DMS79 treated with DMSO at 0.1 percent for 48 hours (cell line): Measurements from ENCODE around the gene BRINP1.
"Not testable (repeated sequence)": the region's sequence is repeated elsewhere in the genome, so short reads cannot be mapped to it uniquely, and the experiment has no call there.

Experiments used
- DNase-seq: peaks from one replicate; lab custom pipeline; 2025; lab: John Stamatoyannopoulos, UW

Gene BRINP1

DNA sequence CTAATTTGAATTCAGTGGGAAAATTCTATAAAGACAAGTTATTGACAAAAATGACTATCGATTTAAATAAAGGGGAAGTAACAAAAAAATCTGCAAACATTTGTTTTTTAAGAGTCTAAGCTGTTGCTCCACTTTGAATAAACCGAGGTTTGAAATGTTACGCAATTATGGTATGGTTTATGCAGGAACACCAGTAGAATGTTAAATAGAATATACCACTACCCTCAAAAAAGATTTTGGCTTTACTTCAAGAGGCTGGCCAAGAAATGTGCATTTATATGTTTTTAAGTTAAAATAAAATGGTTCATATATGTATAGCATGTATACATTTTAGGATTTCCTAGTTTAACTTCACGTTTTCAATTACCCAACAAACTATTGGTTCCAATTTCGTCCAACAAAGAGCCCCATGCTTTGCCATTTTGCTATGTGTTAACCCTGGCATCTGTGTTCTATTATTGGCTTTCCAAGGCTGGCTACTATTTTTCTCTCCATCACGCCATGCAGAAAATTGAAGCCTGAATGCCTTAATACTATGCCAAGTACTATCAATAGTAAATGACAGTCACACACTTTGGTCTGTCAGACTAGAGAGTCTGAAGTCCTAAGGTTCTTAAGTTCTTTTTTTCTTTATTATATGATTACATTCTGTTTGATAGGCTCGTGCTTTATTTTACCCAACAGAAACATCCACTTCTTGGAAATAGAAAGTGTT lies 171.2 kb downstream of the BRINP1 start:
- no peak for DNase-seq

DNA sequence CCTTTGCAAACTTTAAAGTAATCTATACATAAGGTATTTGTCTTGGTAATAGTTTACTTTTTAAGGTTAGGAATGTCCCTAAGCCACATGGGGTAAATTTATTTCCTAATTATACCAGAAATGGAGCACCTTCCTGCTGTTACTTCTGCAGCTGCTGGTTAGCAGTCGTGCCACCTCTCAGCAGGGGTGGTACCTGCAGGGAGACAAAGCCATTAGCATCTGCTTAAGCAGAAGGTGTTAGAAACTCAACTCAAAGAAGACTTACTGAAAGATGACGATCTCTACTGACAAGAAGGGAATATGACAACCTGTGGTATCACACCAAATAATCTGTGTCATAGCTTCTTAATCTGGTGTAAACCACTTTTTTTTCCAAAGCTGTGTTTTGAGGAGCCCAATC lies 173.7 kb downstream of the BRINP1 start:
- DNase-seq: no peak

DNA sequence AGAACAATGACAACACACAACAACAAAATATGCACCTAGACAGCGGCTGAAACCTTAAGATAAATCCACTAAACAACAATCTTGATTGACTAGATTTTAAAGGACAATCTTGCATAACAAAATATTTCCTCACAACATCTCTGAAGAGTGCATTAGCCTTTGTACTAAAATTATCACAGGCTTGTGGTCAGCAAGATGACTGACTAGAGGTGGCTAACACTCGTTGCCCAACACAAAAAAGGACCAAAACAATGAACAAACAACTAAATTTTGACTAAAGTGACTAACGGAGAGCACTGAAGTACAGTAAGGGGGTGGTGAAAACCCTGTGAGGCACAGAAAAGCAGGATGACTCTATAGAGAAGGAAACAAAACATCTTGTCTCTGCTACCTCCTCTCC lies 183.9 kb downstream of the BRINP1 start:
- no peak for DNase-seq

DNA sequence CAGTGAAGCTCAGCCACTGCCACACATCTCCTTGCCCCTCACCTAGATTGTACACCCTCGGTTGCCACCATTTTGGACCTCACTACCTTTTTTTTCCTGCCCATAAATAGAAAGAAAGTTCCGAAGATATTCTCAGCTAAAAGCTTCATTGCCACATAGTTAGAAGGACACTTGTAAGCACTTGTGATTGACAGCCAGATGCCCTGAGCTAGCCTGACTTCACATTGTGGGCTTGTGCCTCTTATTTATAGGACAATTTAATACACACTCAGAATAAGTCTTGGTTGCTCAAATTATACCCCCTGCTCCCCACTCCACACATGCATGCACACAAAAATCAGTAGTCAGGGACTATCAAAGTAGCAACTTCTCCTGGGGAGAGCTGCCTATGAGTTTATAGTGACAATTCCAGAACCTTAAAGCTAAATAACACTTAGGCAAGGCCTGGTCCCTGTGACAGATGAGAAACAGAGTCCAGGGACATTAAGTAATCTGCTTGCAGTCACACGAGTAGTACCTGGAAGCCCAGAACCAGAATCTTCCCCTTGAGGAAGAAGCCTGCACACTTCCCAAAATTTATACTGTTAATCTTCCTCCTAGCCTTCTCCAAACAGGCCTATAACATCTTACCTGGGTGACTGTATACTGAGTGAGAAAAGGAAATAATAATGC lies 184.8 kb downstream of the BRINP1 start:
- DNase-seq: no peak

DNA sequence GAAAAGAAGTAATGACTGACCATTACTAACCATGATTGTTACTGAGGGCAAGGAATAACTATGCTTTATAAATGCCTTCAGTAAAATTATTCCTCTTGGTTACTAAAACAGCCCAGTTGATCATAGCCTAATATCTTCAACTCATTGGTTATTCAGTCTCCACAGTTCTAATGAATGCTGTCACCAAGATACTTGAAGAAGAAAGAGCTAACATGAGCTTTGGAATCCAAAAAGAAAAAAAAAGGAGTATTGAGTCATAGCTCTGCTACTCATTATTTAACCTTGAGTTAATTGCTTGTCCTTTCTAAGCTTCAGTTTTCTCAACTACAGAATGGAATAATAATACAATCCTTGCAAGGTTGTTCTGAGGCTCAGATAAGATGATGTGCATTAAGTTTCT lies 187.7 kb downstream of the BRINP1 start:
- no peak for DNase-seq

DNA sequence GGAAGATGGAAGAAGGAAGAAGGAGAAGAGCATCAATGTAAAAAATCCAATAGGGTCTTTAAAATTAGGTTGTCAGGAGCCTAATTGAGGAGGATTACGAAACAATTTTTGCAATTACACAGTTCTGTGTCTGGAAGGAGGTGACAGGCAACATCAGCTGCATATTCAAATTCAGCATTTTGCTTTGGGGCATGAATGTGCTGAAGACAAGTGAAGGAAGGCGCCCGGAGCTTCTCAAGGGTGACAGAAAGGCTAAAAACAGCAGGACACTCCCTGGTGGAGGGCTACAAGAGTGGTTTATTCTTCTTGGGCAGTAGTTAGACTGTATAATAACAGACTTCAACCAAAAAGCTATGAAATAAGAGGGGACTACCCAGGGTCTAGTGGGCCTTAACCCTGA lies 188.3 kb downstream of the BRINP1 start:
- no peak for DNase-seq

DNA sequence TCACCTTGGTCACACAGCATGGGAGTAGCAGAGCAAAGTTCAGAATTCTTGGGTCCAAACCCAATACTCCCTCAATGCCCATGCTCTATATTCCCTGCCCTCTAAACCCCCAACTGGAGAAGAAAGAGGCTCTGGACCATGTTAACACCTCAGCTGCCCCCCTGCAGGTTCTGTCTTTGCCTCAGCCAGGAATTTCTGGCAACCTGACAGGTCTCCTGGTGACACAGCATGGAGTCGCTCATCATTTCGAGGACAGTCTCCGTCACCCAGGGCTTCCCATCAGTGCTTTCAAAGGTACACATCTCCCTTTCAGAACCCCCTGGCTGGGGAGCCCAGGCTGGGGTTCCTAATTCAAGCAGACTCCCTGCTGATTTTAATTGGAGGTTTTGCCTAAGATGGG lies 189.5 kb downstream of the BRINP1 start:
- no peak for DNase-seq

DNA sequence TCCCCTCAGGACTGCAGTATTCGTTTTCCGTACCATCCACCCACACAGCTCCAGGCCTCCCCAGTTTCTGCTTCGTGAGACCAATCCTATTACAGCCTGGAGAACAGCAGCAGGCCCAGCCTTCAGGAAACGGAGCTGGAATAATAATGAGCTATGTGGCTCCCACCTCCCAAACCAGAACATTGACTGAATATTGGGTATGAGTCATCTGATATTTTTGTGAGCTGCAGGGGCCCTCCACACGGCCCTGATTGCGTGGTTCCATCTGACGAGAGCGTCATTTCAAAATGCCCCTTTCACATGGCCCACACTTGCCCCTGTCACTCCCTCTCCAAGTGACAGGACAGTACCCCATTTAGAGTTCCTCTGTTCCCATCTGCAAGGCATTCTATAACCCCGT lies 192.0 kb downstream of the BRINP1 start:
- no peak for DNase-seq

DNA sequence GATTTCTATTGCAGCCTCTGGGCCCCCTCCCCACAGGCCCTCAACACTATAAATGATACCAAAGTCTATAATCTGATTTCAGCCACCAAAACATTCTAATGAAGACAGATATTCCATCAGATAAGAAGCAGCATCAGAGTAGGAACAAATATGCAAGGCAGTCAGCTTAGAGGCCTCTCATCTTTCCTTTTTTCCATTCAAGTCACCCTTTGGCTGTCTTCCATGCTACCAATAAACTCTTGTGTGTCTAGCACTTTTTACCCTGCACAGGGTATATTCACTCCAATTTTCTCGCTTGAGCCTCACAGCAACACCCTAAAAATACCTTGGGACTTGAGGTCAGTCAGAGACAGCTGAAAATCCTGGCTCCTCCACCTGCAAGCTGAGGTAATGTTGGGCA lies 193.7 kb downstream of the BRINP1 start:
- DNase-seq: no peak

DNA sequence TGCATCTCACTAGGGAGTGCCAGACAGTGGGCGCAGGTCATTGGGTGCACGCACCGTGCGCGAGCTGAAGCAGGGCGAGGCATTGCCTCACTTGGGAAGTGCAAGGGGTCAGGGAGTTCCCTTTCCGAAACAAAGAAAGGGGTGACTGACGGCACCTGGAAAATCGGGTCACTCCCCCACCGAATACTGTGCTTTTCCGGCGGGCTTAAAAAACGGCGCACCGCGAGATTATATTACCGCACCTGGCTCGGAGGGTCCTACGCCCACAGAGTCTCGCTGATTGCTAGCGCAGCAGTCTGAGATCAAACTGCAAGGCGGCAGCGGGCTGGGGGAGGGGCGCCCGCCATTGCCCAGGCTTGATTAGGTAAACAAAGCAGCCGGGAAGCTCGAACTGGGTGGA lies 200.0 kb downstream of the BRINP1 start:
- DNase-seq: not testable (repeated sequence)

DNA sequence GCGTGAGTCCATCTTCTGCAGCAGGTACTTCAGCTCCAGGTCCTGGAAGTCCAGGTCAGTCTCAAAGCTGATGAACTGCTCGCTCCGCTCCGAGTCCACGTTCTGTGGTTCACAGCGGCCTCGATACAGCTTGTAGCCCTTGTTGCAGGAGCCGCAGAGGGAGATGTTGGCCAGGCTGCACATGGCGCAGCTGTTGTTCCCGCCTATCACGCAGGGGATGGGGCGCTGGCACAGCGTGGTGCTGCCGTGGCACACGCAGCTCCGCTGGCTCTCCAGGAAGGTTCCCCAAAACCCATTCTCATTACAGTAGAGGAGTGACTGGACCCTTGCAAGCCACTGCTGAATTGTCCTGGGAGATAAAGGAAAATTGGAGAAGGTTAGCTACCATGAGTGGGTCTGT lies 201.4 kb downstream of the BRINP1 start:
- DNase-seq: no peak

DNA sequence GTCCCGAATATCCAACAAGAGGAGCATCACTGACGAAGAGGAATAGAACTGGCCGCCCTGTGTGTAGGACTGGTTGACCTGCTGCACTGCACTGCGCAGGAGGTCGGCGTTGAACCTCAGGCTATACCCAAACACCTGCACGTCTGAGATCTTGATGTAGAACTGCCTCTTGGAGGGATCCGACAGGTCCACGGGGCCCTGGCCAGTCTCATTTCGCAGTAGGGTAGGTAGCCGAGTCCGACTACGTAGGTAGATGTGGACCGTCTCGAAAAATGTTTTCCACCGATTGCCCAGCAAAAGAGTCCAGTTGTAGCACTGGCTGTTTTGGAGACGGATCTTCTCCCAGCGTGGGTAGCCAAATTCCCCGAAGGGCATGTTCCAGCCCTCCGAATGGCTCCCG lies 202.0 kb downstream of the BRINP1 start:
- DNase-seq: no peak

DNA sequence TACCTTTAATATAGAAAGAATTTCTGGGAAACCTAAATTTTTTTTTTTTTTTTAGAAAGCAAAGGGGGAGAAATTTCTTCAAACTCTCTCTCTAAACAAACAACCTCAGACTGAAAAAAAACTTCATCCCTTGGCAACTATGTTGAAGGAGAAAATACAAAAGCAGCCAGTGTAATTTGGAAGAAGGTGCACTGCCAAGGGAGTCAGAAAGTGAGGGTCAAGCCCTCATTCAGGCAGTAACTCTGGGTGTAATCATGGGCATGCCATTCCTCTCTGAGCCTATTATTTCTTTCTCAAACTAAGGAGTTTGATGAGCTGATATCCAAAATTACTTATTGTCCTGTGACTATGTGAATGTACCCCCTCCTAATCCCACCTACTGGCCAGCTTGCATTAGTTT lies 203.1 kb downstream of the BRINP1 start:
- no peak for DNase-seq

DNA sequence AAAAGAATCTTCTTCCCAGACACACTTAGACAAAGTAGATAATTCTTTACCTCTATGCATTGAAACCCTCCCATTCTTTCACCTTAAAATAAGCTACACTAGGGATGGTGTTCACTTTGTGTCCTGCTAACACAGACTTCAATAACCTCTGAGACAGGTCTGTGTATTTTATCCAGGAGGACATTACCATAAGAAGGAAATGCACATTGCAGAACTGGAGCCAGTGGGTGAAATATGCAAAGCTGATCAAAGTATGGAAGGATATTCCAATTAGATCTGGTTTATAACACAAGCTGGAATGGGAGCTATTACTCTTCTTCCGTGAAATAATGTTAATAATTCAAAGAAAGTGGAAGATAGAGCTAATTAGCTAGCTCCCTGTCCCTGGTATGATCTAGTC lies 204.1 kb downstream of the BRINP1 start:
- DNase-seq: no peak

DNA sequence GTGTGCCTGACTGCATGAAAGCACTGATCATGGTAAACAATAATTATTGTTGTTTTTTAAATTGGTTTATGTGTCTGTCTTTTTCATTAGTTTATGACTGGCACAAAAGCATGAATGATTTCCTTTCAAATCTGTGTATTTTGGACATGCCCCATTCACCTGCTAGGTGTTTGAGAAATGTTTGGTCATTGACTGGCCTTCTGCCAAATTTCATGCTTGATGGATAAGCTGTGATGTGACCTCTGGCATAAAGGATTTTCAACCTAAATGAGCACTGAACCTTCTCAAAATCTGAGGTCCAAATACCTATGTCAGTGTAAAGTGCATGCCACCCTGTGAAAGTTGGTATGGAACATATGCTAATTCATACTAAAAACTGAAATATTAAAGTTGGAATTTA lies 204.5 kb downstream of the BRINP1 start:
- DNase-seq: no peak

DNA sequence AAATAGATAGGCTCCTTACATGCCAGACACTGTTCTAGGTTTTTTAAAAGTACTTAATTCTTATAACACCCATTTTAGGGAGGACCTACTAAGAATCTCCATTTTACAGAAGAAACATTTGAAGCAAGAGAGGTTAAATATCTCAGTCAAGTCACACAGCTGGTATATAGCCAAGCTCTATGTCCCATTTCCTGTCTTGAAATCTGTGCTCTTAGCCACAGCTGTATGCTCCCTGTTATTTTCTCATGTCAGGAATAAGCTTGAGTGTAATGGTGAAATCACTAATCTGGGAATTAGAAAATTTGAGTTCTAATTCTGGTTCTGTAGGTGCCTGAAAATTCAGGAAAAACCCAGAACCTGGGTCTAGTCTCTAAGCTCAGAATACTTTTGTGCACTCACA lies 208.7 kb downstream of the BRINP1 start:
- no peak for DNase-seq

DNA sequence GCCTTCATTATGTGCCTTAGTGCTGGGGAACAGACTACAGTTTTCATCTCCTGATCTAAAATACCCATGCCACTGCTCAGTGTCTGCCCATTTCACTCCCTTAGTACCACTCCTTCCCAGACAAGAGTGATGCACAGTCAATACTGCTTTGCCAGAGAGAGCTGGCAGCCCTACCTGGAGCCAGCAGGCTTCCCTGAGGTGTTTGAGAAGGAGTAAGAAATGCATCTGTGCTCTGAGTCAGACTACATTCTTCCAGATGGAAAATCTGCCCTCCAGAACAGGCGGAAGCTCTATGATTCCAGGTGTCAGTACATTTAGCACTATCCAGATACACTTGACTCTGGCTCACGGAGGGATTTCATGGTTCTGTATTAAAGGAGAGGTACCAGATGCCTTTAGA lies 209.8 kb downstream of the BRINP1 start:
- DNase-seq: no peak

DNA sequence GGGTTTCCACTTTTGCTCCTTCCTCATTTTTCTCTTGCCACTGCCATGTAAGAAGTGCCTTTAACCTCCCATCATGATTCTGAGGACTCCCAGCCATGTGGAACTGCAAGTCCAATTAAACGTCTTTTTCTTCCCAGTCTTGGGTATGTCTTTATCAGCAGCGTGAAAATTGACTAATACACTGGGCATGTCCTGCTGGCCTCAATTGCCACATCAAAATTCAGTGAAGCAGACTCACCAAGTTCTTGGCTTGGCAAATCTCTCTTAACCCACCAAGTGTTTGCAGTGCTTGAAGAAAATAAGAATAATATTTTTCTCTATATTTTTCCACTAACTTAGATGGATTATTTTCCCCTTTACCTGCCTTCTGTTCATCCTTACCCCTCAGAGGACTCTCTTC lies 212.0 kb downstream of the BRINP1 start:
- no peak for DNase-seq

DNA sequence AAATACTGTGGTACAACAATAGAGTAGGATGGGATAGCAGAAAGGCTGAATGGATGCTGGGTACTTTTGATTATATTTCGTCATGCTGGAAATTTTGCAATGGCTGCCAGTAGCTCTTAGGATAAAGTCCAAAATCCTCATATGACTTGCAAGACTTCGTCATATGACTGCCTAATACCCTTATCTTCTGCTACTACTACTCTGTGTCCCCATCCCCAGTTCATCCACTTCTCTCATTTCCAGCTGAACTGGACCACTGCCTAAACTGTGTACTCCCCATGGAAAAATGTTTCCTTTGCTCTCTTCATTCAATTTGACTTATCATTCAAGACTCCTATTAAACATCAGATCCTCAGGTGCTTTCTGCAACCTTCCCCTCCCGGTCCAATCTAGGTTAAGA lies 212.9 kb downstream of the BRINP1 start:
- DNase-seq: no peak

DNA sequence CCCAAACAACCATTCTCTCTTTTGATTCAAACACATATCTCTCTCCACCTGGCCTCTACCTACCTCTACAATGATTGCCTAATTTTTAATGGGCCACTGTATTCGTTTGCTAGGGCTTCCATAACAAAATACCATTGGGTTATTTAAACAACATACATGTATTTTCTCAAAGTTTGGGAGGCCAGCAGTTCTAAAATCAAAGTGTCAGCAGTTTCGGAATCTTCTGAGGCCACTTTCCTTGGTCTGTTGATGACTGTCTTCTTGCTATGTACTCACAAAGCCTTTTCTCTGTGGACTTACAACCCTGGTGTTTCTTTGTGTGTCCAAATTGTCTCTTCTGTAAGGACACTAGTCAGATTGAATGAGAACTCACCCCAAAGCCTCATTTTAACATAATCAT lies 214.7 kb downstream of the BRINP1 start:
- no peak for DNase-seq

DNA sequence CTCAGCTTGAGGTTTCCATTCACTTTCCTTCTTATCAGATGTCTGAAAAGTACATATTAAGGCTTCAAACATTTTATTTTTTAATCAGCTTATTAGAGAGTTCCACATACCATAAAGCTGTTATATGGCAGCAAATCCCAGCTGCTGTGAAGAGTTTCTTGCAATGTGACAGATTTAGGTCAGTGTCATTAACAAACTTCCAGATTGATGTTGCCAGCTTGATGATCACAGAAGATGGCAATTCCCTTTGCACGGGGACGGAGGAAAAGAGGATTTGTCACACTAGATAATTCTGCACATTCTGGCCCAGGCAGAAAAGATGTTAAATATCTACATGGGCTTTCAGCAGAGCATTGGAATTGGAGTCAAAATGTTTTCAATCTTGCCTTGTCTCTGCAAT lies 215.8 kb downstream of the BRINP1 start:
- DNase-seq: no peak

DNA sequence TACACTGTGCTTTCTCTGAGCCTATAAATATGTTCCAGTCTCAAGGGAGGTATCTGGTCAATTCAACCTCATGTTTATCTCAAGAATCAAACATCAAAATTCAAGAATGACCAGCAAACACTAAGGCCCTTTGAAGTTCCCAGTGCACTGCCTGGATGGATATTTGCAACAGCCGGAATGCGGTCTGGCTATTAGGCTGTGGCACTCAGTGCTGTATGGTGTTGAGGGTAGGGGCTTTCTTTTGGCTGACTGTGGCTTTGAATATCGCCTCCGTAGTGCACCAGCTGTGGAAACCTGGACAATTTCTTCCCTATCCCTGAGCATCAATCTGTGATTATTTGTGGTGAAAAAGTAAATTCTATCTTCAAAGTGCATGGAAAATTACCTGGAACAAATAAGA lies 220.4 kb downstream of the BRINP1 start:
- no peak for DNase-seq

DNA sequence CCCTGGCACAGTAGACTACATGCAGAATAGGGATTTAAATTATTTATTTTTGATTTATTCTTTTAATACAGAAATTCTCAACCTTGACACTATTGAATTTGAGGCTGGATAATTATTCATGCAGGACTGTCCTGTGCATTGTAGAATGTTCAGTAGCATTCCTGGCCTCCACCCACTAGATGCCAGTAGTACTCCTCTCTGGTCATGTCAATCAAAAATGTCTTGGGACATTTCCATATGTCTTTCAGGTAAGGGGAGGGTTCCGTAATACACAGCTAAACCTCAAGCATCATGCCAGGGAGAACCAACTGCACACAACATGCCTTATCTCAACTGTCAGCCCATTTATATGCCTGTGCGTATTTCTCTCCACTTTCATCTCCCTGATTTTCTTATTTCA lies 231.8 kb downstream of the BRINP1 start:
- DNase-seq: no peak

DNA sequence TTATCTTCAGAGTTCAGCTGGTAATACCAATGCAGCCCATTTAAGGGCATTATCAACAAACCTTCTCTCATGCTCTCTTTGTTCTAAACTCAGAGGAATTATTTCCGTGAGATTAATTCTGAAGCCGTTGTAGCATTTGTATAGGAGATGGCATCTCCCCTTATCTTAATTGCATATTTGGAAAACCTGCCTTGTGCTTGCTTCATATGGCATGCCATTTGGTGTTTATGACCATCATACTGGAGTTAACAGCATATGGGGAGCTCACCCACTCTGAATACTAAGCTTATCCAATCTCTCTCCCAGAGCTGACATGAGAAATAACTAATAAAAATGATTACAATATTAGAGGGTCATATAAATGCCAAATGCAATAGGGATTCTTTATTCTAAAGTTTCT lies 243.2 kb downstream of the BRINP1 start:
- no peak for DNase-seq
